ENCODE results near the gene JAZF1. TPM values are rescaled to one million over a fixed set of nuclear protein-coding genes. Genes with fewer than 3 reads are reported as not detected.

JAZF1 gene
- total and polyA plus RNA-seq, 3 donors from 2014 or later, result 38.5 to 51.0 (median 46.4) TPM

DNA sequence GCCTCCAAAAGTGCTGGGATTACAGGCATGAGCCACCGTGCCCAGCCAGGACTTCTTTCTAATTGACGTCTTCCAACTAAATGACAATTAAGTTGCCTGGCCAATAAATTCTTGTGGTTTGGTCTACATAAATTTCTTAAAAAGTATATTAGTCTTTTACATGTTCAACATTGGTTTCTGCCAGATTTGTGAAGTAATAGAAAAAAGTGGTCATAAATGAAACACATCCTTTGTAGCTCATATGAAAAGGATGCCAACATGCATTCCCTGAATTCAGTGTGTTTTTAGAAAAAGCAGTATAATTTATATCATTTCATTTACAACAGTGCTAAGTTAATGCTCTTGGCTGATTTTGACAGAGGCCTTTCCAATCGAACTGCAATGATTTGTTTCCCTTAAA lies 225.6 kb downstream of the JAZF1 start:
- intact Hi-C loops (cut with DNase I; ENCODE audit: low total_unique reads), result no loop called here
- H3K9me3 ChIP-seq, result no peaks in the 10 kb centered on the region
- TF ChIP-seq POLR2A (IDR thresholded peaks at IDR 0.05), result no peak
- TF ChIP-seq CTCF (IDR thresholded peaks at IDR 0.05), result no peak
- H3K36me3 ChIP-seq (ENCODE audit: low read depth, missing control alignments), result no peaks in the 10 kb centered on the region
- WGBS, 2 donors, result 86 to 95% methylated on average over 3 of the region's 3 CpGs
- H3K4me1 ChIP-seq, result peaks cover under 1% of the 10 kb centered on the region
- no peak overlapping the region for H3K27ac ChIP-seq
- no peaks in the 10 kb centered on the region for H3K27me3 ChIP-seq
- H3K4me3 ChIP-seq, result no peak overlapping the region
- no peak for DNase-seq

GRCh38 chr7:27953777-27954176 lies 226.8 kb downstream of the JAZF1 start:
- 91 to 100% methylated on average over 1 of the region's 1 CpG for WGBS, 2 donors
- no peak overlapping the region for H3K27ac ChIP-seq
- H3K36me3 ChIP-seq (ENCODE audit: low read depth, missing control alignments), result no peaks in the 10 kb centered on the region
- DNase-seq, result no peak
- TF ChIP-seq POLR2A (IDR thresholded peaks at IDR 0.05) (no peak), CTCF (IDR thresholded peaks at IDR 0.05) (no peak)
- H3K27me3 ChIP-seq, result no peaks in the 10 kb centered on the region
- H3K4me1 ChIP-seq, result no peaks in the 10 kb centered on the region
- intact Hi-C loops (cut with DNase I; ENCODE audit: low total_unique reads), result no loop called here
- H3K9me3 ChIP-seq, result no peaks in the 10 kb centered on the region
- no peak overlapping the region for H3K4me3 ChIP-seq

- Histone ChIP-seq H3K4me3 (no peak overlapping the region), H3K27me3 (no peaks in the 10 kb centered on the region), H3K36me3 (ENCODE audit: low read depth, missing control alignments) (no peaks in the 10 kb centered on the region), H3K27ac (no peak overlapping the region), H3K9me3 (no peaks in the 10 kb centered on the region), H3K4me1 (no peaks in the 10 kb centered on the region)
- no peak for DNase-seq
- TF ChIP-seq POLR2A (IDR thresholded peaks at IDR 0.05) (no peak), CTCF (IDR thresholded peaks at IDR 0.05) (no peak)
- 50 to 71% methylated on average over 1 of the region's 1 CpG for WGBS, 2 donors
- intact Hi-C loops (cut with DNase I; ENCODE audit: low total_unique reads), result no loop called here
These were observed 227.2 kb downstream of the JAZF1 start for GRCh38 chr7:27953361-27953760.

DNA sequence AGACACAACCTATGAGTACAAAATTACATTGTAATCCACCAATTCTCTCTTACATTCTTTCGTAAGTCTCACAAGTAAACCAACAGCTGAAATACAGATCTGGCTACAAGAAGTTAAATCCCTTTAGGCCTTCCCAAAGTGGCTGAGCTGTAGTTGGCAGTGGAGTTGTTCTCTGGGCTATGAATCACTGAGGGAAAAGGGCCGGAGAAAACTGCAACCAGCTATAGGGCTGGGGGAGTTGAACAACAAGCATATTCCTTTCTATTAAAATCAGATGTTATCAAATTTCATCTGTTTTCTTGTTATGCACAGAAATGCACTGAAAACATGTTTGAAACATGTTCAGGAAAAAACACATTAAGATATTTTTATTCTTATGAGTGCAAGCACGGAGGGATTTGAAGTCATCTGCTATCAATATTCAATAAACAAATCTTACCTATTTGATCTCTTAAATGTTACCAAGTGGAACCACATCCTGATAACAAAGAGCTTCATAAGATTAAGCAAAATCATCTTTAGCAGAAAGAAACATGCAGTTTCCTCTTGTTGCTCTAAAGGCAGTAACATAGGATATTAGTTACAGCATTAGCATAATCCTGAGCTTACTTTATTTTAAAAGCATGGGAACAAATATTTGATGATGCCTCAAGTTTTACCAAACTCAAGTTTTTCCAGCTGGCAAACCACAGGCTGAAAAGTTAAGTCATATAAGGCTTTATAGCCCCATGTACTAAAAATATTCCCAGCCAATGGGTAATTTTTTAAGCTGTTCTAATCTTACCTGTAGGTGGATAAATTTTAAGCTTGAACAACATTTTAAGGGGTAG lies 227.9 kb downstream of the JAZF1 start:
- no peak overlapping the region for H3K27ac ChIP-seq
- no peaks in the 10 kb centered on the region for H3K27me3 ChIP-seq
- DNase-seq, result no peak
- no peaks in the 10 kb centered on the region for H3K9me3 ChIP-seq
- H3K36me3 ChIP-seq (ENCODE audit: low read depth, missing control alignments), result no peaks in the 10 kb centered on the region
- no peaks in the 10 kb centered on the region for H3K4me1 ChIP-seq
- intact Hi-C loops (cut with DNase I; ENCODE audit: low total_unique reads), result no loop called here
- no peak overlapping the region for H3K4me3 ChIP-seq
- 78 to 93% methylated on average over 3 of the region's 3 CpGs for WGBS, 2 donors
- no peak for TF ChIP-seq CTCF (IDR thresholded peaks at IDR 0.05)

GRCh38 chr7:27950123-27950522 lies 230.5 kb downstream of the JAZF1 start:
- no peaks in the 10 kb centered on the region for H3K9me3 ChIP-seq
- intact Hi-C loops (cut with DNase I; ENCODE audit: low total_unique reads), result no loop called here
- no peak for DNase-seq
- 70 to 84% methylated on average over 3 of the region's 3 CpGs for WGBS, 2 donors
- no peak overlapping the region for H3K4me3 ChIP-seq
- no peaks in the 10 kb centered on the region for H3K27me3 ChIP-seq
- no peaks in the 10 kb centered on the region for H3K36me3 ChIP-seq (ENCODE audit: low read depth, missing control alignments)
- TF ChIP-seq CTCF (IDR thresholded peaks at IDR 0.05), result no peak
- TF ChIP-seq POLR2A (IDR thresholded peaks at IDR 0.05), result no peak
- H3K4me1 ChIP-seq, result no peaks in the 10 kb centered on the region
- no peak overlapping the region for H3K27ac ChIP-seq

Measured in testis (tissue), 3 donors.